PC-3 (cell line): ENCODE data around the gene INTS1.

ENCODE experiments used
- EZH2 ChIP-seq: fragments of 300-600 bp; sonication (generic); IDR thresholded peaks from one replicate; pipeline ENCODE4 v1.6.1; 2017; ENCODE audit warnings: antibody characterized with exemption, mild to moderate bottlenecking, low read length; ENCODE audit not compliant: unreplicated experiment
- TF ChIP-seq, protein P1 (sequence below): fragments of 300-600 bp; sonication (generic); conservative IDR thresholded peaks from 2 replicates; pipeline ENCODE4 v1.5.1; 2017; ENCODE audit warnings: antibody characterized with exemption, low read depth, mild to moderate bottlenecking, low read length

DNA sequence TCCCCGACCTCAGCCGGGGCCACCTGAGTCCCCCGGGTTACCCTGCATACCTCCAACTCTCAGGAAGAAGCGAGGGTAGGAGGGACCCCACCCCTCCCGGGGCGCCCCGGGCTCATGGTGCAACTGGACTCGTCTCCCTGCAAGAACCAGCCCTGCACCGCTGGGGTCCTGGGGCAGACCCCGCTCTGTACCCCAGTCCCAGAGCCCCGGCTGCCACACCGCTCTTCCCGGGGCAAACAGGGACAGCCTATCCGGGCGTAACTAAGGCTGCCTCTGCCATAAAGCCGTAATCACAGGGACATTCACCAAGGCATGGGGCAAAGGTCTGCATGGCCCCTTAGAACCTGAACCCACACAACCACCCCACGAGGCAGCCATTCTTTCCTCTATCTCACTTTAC, 19.7 kb upstream of the INTS1 start:
- TF ChIP-seq, protein P1, sequence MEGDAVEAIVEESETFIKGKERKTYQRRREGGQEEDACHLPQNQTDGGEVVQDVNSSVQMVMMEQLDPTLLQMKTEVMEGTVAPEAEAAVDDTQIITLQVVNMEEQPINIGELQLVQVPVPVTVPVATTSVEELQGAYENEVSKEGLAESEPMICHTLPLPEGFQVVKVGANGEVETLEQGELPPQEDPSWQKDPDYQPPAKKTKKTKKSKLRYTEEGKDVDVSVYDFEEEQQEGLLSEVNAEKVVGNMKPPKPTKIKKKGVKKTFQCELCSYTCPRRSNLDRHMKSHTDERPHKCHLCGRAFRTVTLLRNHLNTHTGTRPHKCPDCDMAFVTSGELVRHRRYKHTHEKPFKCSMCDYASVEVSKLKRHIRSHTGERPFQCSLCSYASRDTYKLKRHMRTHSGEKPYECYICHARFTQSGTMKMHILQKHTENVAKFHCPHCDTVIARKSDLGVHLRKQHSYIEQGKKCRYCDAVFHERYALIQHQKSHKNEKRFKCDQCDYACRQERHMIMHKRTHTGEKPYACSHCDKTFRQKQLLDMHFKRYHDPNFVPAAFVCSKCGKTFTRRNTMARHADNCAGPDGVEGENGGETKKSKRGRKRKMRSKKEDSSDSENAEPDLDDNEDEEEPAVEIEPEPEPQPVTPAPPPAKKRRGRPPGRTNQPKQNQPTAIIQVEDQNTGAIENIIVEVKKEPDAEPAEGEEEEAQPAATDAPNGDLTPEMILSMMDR, result no peak
- TF ChIP-seq EZH2, result no peak
